A549 treated with AZD9567 at 1 μM for 4 hours (cell line): ENCODE measurements around the gene SUPV3L1. TPM values are rescaled to one million over a fixed set of nuclear protein-coding genes. Genes with fewer than 3 reads are reported as not detected.

Experiments
- total RNA-seq: library from RNA; stranded (reverse); fragments of 200-300 nt; extraction: Qiagen RNA extraction; gene quantifications from 5 replicates; pipeline ENCODE4 v1.2.3, GENCODE V29; 2022; ENCODE audit not compliant: insufficient read depth

SUPV3L1 gene
- total RNA-seq: 33.0 to 46.0 TPM (median 33.7 TPM) in 5 replicates

DNA sequence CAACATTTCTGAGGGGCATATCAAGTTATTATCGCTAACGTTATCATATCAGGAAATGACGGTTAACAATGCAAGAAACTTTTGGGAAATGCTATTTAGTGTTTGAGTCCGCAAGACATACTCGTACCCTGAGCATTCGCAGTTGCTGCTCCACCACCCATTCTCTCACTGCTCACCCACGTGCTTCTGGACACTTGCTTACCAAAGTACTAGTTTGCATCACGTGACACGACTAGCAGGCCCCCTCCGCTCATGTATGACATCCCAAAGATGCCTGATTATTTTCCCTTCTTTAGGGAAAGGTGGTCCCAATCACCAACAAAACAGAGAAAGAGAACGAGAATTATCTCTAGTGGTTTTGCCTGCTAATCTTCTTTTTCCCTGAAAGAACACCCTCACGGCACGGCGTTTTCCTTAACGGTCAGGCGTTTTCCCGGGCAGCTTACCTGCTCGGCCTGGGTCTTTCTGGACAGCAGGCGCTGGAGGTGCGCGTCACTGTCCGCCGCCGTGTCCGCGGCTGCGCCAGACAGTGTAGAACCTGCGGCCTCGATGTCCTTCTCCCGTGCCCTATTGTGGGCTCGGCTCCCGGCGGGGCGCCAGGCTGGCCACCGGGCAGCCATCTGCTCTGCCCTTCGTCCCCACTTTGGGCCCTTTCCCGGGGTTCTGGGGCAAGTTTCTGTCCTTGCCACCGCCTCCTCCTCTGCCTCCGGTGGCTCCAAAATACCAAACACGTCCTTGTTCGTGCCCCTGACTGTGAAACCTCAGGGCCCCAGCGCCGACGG lies at the start of gene SUPV3L1:
TSS of gene SUPV3L1 (plus strand) at position 492 of the 782 bp plus-strand sequence. CDS start at position 550, 58 bp downstream.

DNA sequence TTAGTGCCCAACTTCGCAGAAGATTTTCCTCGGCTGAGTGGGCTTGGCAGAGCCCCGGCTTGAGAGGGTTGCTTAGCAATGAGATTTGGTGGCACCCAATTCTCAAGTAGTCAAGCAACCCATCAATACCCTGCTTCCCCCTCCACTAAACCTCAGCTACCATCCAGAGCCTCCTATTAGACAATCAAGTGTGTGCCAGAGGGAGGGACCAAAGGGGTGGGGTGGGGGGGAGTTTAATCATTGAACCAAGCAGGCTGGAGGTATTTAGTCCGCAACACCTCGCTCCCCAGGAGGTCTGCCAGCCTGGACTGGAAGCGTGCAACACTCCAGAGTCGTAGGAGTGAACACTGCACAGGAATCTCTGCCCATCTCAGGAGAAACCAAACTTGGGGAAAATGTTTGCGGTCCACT lies 40.0 kb downstream of the SUPV3L1 start, which contains the start of gene HKDC1:
TSS of gene HKDC1 (plus strand) at position 292 of the 411 bp plus-strand sequence. CDS start at position 396, 104 bp downstream.

Other genes starting within 250 kb of the SUPV3L1 start
- gene DDX21, start 224.1 kb upstream of the SUPV3L1 start, total RNA-seq: 120 to 164 TPM (median 134 TPM) in 5 replicates
- gene KIFBP, start 191.4 kb upstream of the SUPV3L1 start, total RNA-seq: 38.3 to 63.2 TPM (median 45.9 TPM) in 5 replicates
- 72.7 to 133 TPM (median 79.4 TPM) in 5 replicates for gene SRGN, start 92.1 kb upstream of the SUPV3L1 start, total RNA-seq
- 49.1 to 89.2 TPM (median 51.6 TPM) in 5 replicates for gene VPS26A, start 56.1 kb upstream of the SUPV3L1 start, total RNA-seq
- gene HKDC1, start 40.1 kb downstream of the SUPV3L1 start, total RNA-seq: 8.0 to 12.8 TPM (median 9.4 TPM) in 5 replicates
- 35.6 to 39.7 TPM (median 38.6 TPM) in 5 replicates for gene HK1, start 98.3 kb downstream of the SUPV3L1 start, total RNA-seq
- 0.06 to 0.17 TPM (median 0.16 TPM) in 4 of 5 replicates, not detected in the other for gene TACR2, start 236.7 kb downstream of the SUPV3L1 start, total RNA-seq